NOMO-1 treated with dmso at 0.1 percent for 144 hours (cell line): ENCODE data around the gene DNAJB5.

Experiments
- DNase-seq: peaks from one replicate; lab custom pipeline; 2025; ENCODE audit not compliant: unreplicated experiment; lab: John Stamatoyannopoulos, UW

Gene DNAJB5

DNA sequence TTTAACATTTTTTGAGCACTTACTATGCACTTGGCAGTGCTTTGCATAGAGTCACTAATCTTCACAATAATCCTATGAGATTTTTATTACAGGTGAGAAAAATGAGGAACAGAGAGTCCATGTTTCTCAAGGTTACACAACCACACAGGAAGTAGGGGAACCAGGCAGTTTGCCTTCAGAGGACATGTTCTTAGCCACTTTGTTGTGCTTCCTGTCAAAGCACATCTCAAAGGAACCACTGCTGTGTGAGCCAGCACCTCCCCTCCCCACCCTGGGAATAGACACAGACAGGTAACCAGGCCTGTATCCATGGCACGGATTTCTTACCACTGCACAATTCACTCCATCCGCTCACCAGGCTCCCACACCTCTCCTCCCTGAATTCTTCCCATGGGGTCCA, 6.3 kb upstream of the DNAJB5 start:
- peak; percentile 62 for DNase-seq

DNA sequence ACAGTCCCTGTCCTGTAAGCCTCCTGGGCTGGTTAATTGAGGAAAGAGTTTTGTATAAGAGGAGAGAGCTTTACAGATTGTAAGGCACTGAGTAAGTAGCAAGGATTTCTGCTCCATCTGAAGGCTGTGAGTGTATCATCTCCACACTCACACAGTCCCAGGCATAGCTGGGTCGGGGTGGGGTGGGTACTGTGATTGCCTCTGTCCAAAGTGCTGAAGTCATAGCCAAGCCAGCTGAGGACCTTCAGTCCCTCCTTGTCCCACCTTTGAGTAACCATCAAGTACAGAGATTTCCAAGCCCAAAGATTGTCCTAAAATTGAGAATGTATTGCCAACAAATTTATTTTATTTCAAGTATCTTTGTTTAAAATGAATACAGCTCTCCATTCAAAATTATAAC, 5.5 kb upstream of the DNAJB5 start:
- DNase-seq = peak; percentile 19

DNA sequence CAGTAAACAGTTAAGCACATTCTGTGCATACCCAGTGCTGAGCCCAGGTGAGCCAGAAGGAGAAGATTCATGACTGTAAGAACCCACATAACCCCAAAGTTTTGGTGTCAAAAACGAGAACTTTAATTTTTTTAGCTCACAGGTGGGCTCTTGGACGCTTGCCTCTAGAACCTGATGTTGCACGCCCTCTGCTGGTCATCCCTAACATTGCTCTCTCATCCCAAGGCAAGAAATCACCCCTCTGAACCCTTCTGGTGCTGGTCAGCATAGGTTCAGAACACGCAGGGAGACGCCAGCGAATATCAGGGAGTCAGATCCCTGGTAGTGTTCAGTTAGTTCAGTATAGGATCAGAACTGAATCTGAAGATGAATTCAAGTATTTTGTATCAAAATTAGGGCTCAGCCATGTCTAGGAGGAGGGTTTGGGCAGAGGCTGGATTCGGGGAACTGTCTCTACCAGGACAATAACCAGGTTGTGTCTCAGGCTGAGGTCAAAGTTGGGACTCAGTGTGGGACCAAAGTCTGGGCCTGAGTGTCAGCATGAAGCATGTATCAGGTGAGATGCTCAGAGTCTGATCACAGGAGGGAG, 4.1 kb upstream of the DNAJB5 start:
- peak; percentile 71 for DNase-seq

DNA sequence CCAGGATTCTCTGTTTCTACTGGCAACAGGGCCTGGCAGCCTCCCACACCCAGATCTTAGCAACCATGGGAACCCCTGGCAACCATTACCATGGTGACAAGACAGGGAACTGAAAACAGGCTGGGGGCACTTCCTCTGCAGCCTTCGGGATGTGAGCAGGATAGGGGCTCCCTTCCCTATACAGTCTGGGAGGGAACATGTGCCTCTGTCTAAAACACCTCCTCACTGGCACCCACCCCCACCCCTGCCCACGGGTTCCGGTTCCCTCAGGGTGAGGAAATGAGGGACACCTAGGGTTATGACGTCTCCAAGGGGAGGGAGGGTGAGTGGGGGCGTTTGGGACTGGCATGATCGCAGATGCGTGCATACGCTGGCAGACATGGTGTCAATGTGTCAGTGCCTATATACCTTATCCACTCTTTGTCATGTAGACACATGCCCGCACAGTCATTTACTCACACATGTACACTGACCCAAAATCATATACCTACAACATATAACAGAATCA, 3.0 kb upstream of the DNAJB5 start:
- peak; percentile 31 for DNase-seq

DNA sequence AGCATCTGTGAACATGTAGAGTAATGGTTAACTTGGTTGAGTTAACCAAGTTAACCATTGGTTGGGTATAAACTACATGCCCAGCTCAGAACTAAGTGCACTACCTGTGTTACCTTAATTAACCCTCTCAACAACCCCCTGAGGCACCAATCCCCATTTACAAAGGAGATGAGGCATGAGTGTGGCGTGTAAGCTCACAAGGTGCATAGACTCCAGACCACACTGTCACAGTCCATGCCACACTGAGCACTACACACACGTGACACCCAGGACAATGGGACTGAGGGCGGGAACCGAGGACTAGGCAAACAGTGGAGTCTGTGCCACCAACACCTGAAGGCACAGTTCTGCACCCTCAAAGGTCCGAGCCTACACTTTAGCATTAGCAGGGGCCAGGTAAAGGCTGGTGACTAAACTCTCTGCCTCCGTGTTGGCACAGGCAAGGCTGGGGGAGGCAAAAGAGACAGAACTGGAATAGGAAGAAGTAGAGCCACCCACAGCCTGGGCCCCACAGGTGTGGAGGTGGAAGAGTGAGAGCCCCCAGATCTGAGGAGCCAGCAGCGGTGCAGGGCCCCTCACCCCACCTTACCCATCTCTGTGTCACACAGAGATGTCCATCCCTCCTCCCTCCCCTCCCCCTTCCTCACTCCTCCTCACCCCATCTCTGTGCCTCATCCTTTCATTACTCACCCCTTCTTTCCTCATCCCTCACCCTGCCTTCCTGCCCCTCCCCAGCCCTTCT, 2.2 kb upstream of the DNAJB5 start:
- no peak for DNase-seq

DNA sequence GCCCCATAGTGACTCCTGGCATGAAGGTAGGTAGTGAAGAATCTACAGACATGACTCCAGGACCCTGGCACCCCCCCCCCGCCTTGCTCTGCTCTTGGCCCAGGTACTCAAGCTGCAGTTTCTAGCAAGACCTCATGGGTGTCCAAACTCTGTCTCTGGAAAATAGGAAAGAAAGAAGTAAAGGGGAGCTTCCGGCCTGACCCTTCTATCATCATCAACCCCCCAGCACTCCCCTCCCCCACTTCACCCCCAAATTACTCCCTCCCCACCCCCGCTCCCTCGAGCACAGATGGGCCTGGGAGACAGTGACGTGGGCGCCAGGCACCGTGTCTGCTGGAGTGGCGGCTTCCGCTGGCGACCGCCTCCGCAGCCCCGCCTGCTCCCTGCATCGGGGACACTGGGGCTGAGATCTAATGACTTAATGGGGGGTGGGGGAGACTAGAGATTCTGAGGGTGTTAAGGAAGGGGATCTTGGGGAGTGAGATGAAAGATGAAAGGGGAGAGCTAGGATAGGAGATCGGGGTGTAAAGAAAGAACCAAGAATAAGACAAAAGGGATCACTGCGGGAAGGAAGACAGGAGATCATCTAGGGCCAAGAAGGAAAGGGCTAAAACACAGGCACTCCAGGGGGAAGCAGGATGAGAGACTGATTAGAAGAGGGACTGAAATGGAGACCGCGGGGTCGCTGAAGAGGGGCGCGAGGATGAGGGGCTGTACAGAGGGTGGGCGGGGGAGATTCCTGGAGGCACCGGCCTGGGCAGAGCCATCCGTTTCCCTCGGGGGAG, 1.1 kb upstream of the DNAJB5 start:
- DNase-seq = no peak

DNA sequence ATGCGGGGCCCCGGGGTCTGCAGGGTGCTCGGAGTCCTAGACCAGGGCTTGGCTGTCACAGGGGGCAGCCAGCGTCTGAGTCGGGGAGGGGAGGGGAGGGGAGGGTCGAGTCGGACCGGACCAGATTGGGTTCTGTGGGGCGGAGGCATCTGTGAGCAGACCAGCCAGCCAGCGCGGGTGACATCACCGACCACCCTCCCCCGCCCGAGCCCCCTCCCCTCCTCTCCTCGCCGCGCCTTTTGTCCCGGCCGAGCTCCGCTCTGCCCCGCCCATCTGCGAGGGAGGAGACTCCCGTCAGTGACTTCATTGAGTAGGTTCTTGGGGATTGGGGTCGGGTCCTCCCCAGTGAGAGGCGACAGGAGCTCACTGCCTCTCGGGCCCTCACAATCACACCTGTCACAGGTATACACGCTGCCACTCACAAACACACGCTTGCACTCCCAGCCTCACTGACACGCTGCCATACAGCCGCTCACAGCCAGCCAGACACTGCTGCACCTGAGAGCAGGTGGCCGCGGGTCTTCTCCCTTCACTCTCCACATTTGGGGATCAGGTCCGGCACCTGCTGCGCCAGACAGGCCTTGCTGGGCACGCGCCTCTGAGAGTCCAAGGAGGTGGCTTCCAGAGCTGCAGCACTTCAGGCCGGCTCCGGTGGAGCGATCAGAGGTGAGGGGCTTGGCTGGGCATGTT, 546 bp downstream of the DNAJB5 start:
- DNase-seq = no peak

DNA sequence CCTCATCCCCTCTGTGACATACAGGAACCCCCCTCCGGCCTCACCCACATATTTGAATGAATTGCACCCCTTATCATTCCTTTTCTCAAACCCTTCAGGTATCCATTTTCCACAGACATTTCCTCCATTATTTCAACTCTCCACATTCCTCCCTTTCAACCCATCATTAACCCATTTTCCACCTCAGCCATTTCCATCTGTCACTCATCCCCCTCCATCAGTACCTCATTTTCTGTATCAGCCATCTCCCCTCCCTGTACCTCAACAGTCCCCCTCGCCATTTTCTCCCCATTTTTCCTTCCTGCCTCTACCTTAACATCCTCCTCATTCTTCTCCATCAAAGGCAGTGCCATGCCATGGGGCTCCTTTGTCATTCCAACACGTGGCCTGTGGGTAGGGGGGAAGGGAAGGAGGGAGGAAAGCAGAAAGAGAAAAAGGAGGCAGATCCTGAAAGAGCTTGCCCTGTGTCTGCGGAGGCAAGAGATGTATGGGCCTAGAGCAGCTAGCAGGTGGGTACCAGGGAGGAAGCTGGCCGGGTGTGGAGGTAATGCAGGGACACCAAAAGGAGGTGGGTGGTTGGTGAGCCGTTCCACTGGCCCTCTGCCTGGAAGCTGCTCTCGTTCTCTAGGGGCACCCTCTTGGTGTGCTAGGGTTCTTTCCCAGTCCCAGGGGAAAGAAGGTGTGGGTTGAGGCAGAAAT, 1.5 kb downstream of the DNAJB5 start:
- DNase-seq = no peak

DNA sequence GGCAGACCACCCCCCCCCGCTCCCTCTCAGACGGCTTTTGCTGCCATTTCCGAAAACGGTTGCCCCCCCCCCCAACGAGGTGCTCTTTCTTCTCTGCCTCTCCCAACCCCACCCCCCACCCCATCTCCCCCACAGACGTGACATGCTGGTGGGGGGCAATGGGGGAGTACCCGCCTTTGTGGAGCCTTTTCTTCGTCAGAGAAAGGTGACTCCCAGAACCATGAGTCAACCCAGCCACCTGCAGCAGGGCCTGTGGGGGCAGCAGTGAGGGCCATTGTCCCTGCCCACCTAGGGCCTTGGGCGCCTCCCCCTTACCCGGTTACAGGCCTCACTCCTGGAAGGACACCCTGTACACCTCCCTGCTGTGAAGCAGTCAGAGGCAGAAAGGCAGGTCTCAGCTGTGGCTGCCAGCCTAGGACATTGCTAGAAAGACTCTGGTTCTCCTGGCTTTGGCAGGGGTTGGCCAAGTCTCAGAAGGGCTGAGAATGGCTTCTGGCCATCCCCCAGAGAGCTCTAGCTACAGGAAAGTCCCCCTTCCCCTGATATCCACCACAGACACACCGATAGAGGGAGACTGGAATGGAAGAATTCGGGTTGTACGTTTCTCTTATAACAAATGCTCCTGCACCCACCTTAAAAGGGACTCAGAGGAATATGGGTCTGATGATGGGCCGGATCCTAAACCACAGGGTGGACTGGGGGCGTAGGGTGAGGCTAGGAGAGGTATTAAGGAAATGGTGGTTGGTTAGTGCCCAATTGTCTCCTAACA, 2.2 kb downstream of the DNAJB5 start:
- DNase-seq = no peak

DNA sequence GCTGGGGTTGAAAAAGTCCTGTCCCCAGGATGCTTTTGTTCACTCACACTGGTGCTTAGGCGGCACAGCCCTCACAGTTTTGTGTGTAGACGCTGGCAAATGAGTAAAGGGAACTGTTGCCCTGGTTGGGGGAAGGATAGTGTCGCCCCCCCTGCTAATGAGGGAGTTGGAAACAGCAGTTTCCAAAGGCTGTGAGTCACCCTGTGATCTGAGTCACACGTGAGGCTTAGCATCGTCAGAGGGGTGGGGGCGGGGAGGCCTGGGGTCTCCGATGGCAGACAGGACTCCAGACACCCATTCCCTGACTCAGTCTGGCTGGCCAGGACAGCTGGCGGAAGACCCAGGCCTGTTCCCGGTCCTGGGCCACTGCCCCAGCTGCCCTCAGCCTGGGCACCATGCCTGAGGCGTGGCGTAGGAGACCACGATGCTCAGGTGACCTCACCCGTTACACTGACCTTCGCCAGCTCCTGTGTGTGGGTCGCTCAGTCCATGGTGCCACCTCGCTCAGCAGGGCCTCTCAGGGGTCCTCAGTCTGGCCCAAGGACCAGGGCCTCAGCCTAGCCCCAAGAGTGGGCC, 2.9 kb downstream of the DNAJB5 start:
- no peak for DNase-seq

DNA sequence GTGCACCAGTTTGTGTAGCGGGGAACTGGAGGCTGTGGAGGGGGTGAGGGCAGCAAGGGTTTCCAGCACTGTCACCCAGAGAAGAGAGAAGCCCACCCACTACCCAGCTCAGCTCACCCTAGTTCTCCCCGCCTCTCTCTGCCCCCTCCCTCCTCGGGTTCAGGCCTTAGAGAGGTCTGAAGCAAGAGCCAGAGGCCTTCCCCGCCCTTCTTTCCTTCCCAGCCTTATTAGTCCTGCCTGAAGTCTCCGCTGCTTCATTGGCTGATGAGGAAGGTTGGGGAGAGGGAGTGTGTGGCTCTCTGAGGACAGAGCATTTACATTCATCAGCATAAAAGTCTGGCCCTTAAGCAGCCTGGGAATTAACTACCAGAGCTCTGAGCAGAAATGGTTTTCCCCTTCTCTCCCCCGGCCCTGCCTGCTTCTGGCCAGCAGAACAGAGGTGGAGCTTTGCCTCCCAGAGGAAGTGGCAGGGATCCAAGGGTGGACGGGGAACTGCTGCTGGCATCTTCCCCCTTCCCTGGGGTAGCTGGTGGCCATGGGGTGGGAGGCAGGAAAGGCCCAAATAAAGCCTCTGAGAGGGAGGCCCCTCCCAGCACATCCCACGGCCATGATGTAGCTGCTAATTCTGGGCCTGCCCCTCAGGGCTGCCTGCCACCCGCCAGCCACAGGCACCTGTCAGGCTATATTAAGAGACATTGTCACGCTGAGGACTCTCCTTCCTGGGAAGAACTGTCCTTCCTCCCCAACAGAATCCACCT, 4.1 kb downstream of the DNAJB5 start:
- no peak for DNase-seq

DNA sequence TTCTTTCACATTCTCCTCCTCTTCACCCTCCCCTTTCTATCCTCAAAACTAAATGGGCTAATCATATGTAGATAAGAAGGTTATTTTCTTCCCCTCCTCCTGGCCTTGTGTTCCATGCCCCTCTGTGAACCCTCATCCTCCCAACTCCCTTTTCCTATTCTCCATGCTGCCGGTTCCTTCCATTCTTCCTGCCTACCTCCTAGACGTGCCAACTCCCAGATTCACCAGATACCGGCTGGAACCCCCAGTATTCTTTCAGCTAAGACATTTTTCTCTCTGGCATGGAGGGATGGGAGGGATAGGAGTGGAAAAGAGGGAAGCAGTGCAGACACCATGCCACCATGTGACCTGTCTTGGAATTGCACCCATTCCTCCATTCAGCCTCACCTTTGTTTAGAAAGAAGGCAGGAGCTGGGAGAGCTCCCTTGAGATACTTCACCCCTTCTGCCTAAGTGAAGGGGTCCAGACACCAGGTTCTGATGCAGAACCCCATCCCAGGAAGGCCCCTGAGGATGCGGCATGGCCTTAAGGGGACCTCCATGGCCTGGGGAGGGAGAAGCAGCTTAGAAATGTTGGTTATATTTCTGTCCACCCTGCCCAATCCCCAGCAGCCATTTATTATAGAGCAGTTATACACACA, 4.8 kb downstream of the DNAJB5 start:
- no peak for DNase-seq

DNA sequence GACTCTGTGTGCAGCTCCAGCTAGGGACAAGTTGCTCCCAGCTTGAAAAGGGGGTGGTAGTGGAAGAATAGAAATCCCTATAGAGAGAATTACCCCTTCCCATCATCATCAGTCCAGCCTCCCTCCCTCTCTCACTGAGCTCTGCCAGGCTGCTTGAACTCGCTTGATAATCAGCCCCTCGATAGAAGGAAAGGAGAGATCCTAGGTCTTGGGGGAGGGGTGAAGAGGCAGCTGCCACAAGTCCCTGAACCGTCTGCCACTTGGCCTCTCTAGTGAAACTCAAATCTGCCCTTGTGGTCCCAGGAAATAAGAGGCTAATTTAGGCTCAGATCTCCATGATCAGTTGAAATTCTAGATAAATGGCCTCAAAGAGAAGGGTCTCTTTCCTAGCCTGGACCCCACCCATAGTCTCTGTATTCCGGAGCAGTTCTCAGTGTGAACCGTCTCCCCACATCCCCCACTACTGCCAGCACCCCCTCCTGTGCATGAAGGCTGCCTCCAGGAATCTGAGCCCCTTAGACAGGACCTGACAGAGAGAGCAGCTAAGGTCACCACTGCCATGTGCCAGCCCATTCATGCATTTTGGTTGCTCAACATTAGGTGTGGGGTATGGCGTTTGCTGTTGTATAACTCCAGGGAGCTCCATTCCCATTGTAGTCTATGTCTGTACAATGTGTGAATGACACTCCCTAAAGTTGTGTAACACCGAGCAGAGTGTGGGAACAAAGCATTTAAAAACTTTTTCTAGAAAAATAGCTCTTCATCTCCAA, 5.5 kb downstream of the DNAJB5 start:
- no peak for DNase-seq

DNA sequence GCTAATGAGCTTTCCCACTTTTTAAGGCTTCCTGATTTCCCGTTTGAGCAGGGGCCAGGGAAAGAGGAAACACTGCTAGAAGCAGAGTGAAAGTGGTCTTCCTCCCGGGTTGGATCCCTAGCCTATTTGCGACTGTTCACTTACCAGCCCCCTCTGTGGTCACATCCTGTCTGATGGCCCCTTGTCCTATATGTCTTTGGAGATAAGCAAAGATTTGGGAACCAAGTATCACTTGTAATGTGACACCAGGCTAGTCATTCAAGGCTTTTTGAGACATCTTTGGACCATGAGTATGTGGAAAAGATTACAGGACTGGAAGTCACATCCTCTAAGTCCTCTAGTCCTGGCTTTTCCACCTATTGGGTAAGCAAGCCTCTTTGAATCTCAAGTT, 6.1 kb downstream of the DNAJB5 start:
- no peak for DNase-seq

DNA sequence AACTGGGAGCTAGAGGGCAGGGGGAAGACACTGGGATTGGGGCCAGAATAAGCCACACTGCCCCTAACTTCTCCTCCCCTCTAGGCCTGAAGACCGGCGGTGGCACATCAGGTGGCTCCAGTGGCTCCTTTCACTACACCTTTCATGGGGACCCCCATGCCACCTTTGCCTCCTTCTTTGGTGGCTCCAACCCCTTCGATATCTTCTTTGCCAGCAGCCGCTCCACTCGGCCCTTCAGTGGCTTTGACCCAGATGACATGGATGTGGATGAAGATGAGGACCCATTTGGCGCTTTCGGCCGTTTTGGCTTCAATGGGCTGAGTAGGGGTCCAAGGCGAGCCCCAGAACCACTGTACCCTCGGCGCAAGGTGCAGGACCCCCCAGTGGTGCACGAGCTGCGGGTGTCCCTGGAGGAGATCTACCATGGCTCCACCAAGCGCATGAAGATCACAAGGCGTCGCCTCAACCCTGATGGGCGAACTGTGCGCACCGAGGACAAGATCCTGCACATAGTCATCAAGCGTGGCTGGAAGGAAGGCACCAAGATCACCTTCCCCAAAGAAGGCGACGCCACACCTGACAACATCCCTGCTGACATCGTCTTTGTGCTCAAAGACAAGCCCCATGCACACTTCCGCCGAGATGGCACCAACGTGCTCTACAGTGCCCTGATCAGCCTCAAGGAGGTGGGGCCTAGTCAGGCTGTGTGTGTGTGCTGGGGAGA, 6.8 kb downstream of the DNAJB5 start:
- no peak for DNase-seq

DNA sequence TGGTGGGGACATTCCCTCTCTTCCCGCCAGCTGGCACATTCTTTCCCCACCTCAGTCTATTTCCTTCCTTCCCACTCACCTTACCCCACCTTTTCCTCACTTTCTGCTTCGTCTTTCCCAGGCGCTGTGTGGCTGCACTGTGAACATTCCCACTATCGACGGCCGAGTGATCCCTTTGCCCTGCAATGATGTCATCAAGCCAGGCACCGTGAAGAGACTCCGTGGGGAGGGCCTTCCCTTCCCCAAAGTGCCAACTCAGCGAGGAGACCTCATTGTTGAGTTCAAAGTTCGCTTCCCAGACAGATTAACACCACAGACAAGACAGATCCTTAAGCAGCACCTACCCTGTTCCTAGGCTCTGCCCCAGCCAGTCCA, 7.3 kb downstream of the DNAJB5 start:
- DNase-seq = no peak

DNA sequence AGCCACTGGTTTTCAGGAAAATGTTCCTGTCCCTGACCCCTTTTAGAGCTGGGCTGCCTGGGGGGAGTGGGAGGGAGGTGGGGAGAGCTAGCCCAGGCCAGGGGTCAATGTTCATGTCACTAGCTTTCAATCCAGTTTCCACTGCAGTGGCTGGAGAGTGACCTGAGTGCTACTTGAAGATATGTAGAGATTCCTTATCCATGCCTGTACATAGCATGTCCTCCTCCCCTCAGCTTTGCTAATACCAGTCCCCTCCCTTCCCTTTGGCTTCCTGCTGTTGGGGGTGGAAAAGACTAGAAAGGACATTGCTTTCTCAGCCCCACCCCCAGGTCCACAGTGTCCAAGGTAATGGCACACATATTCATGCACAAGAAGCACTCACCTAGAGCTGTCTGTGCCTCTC, 7.8 kb downstream of the DNAJB5 start:
- no peak for DNase-seq
